Naive B cell (primary cell): Measurements from ENCODE around the gene NARF. TPM values are rescaled to one million over a fixed set of nuclear protein-coding genes. Genes with fewer than 3 reads are reported as not detected.

Source experiments
- ATAC-seq, 2 donors: fragments of 150-1000 bp; cut with Tn5 transposase; 2 replicates each; pipeline ENCODE4 v1.10.0; 2021; ENCODE audit warnings: low read depth in 2 of 2, mild to moderate bottlenecking in 2 of 2, moderate library complexity in 2 of 2
- DNase-seq: peaks from one replicate; pipeline ENCODE4 v3.0.0; 2022
- H3K27ac Mint-ChIP-seq, 6 donors: one replicate each; pipeline ENCODE4 v1.8.0; 2020 to 2022; ENCODE audit warnings: mild to moderate bottlenecking in 6 of 6, mixed read lengths in 6 of 6, moderate library complexity in 5 of 6, inconsistent platforms in 2 of 6
- H3K27me3 Mint-ChIP-seq, 3 donors: one replicate each; pipeline ENCODE4 v1.8.0; 2021 to 2022; ENCODE audit warnings: mixed read lengths in 3 of 3, mild to moderate bottlenecking in 1 of 3
- H3K36me3 Mint-ChIP-seq, 2 donors: one replicate each; pipeline ENCODE4 v1.8.0; 2020 to 2022; ENCODE audit warnings: mixed read lengths in 2 of 2, inconsistent platforms in 1 of 2, mild to moderate bottlenecking in 1 of 2
- H3K4me1 Mint-ChIP-seq, 3 donors: one replicate each; pipeline ENCODE4 v1.8.0; 2020 to 2022; ENCODE audit warnings: mixed read lengths in 3 of 3, inconsistent platforms in 1 of 3, mild to moderate bottlenecking in 1 of 3, moderate library complexity in 1 of 3
- H3K4me3 Mint-ChIP-seq, 8 donors: one replicate each; pipeline ENCODE4 v1.8.0; 2020 to 2022; ENCODE audit warnings: mild to moderate bottlenecking in 8 of 8, mixed read lengths in 8 of 8, moderate library complexity in 8 of 8, inconsistent platforms in 2 of 8
- H3K9me3 Mint-ChIP-seq, 7 donors: one replicate each; pipeline ENCODE4 v1.8.0; 2020 to 2022; ENCODE audit warnings: mixed read lengths in 7 of 7, mild to moderate bottlenecking in 5 of 7, inconsistent platforms in 2 of 7, moderate library complexity in 1 of 7
- polyA plus RNA-seq, 6 donors: library from polyadenylated mRNA; unstranded; fragments of 300-500 nt; fragmentation: Illumina TruSeq; gene quantifications; one replicate each; pipeline ENCODE4 v1.2.3, GENCODE V29; 2021; ENCODE audit warnings: low read depth in 6 of 6

Gene NARF
- polyA plus RNA-seq, 6 donors from 2014 or later = 72.3 to 137 (median 95.0) TPM

DNA sequence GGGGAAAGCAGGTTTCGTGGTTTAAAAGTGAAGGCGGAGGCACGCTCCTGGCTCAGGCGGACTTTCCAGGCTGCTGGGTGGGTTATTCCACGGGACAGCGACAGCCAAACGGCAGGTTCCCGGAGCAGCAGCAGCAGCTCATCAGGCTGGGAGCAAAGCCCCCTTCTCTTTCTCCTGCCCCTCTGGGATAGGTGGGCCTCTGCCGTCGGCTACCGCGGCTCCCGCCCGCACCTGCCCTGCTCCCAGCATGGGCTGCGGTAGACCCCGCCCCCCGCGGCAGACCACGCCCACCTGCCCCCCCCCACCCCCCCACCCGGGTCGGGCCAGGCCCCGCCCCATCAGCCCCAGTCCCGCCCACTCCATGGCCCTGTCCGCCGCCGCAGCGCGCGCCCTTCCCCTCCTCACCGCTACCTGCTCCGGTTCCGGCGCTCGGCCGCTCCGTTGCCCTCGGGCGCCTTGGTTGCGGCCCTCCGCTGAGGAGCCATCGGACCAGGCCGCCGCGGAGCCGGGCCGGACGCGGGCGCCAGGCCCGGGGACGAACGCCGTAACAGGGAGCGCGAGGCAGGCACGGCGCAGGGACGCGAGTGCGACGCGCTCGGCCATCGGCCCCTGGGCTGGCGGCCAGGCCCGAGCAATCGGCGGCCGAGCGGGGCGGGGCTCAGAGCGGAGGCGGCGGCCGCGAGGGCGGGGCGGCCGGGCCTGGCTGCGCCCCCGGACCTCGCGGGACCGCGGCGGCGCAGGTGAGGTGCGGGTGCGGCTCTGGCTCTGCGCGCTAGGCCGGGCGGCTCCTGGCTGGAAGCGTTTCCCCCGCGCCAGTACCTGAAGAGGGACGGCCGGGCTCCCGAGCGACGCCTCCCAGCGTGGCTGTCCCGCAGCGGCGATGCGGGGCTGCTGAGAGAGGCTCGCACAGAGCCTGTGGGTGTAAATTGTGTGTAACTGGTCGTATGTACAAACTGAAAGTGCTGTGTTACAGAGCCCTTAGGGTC is 40.2 kb upstream of the NARF start, which contains the start of the genes HEXD and OGFOD3:
HEXD (plus strand) TSS at position 347 of the 986 bp plus-strand sequence. CDS start 1,453 bp downstream, outside the sequence.
OGFOD3 (minus strand) TSS at position 586 of the 986 bp plus-strand sequence; CDS start at position 485, 101 bp downstream.
- H3K27me3 Mint-ChIP-seq = no peaks in the 10 kb centered on the region
- peaks cover 0 to 3% (median 0%) of the 10 kb centered on the region in 7 donors for H3K9me3 Mint-ChIP-seq
- ATAC-seq = peak; percentile 82 to 85
- H3K27ac Mint-ChIP-seq = peak within 1 kb of the TSS; percentile 58 to 90 (median 78)
- peak within 1 kb of the TSS; percentile 72 to 93 (median 86) for H3K4me3 Mint-ChIP-seq
- peak; percentile 92 for DNase-seq
- peaks cover 13 to 24% of the 10 kb centered on the region in 2 donors for H3K36me3 Mint-ChIP-seq
- H3K4me1 Mint-ChIP-seq = peaks cover 29 to 51% (median 29%) of the 10 kb centered on the region in 3 donors

GRCh38 chr17:82419540-82419939 is 39.0 kb upstream of the NARF start:
- Mint-ChIP-seq H3K27me3 (no peaks in the 10 kb centered on the region), H3K27ac (peak overlapping the region in 4 of 6 donors; percentile 58 to 90 (median 76)), H3K4me1 (peaks cover 25 to 55% (median 30%) of the 10 kb centered on the region in 3 donors), H3K9me3 (peaks cover 0 to 3% (median 0%) of the 10 kb centered on the region in 7 donors), H3K4me3 (peak overlapping the region; percentile 72 to 93 (median 86)), H3K36me3 (peaks cover 10 to 24% of the 10 kb centered on the region in 2 donors)
- DNase-seq (no peak), ATAC-seq (no peak)

GRCh38 chr17:82424001-82424862 is 34.3 kb upstream of the NARF start:
- H3K36me3 Mint-ChIP-seq = peaks cover 9 to 24% of the 10 kb centered on the region in 2 donors
- ATAC-seq (peak; percentile 37 to 50), DNase-seq (peak; percentile 19)
- peaks cover 28 to 60% (median 31%) of the 10 kb centered on the region in 3 donors for H3K4me1 Mint-ChIP-seq
- no peaks in the 10 kb centered on the region for H3K27me3 Mint-ChIP-seq
- peak overlapping the region in 1 of 8 donors; percentile 8 for H3K4me3 Mint-ChIP-seq
- peak overlapping the region in 3 of 6 donors; percentile 16 to 79 (median 28) for H3K27ac Mint-ChIP-seq
- H3K9me3 Mint-ChIP-seq = peaks cover 0 to 3% (median 0%) of the 10 kb centered on the region in 7 donors

- ATAC-seq = no peak
- H3K27ac Mint-ChIP-seq = peak overlapping the region in 4 of 6 donors; percentile 16 to 86 (median 54)
Observed at GRCh38 chr17:82424863-82425159, 33.7 kb upstream of the NARF start.

GRCh38 chr17:82428546-82428945 is 30.0 kb upstream of the NARF start:
- peaks cover 9 to 13% of the 10 kb centered on the region in 2 donors for H3K36me3 Mint-ChIP-seq
- peak overlapping the region in 4 of 6 donors; percentile 15 to 96 (median 66) for H3K27ac Mint-ChIP-seq
- no peak for DNase-seq

More at GRCh38 chr17:82424863-82425159, 33.7 kb upstream of the NARF start:
- Mint-ChIP-seq H3K27me3 (no peaks in the 10 kb centered on the region), H3K36me3 (peaks cover 14 to 30% of the 10 kb centered on the region in 2 donors), H3K4me1 (peaks cover 28 to 62% (median 31%) of the 10 kb centered on the region in 3 donors), H3K9me3 (peaks cover 0 to 3% (median 0%) of the 10 kb centered on the region in 7 donors), H3K4me3 (peak overlapping the region in 1 of 8 donors; percentile 67)
- DNase-seq = no peak

DNA sequence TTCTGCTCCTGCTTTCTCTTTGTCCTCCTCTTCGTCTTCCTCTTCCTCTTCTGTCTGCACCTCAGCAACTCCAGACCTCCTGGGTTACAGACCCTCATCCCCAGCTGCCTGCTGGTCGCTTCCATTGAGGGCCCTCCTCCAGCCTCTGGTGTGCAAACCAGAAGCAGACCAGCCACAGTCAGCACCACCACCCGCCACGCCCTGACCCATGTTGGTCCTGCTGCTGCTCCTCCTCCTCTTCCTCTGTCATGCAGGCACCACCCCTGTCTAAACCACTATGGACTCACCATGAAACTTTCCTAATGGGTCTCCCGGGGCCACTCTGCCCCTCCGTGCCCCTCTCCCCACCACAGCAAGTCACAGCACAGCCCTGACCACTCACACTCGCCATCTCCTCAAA is 28.7 kb upstream of the NARF start:
- Mint-ChIP-seq H3K27me3 (no peaks in the 10 kb centered on the region), H3K9me3 (peaks cover 0 to 1% (median 0%) of the 10 kb centered on the region in 7 donors), H3K4me1 (peaks cover 14 to 44% (median 44%) of the 10 kb centered on the region in 3 donors), H3K27ac (peak overlapping the region in 5 of 6 donors; percentile 0 to 96 (median 80)), H3K4me3 (peak overlapping the region in 7 of 8 donors; percentile 0 to 68 (median 55)), H3K36me3 (peaks cover 9 to 13% of the 10 kb centered on the region in 2 donors)
- ATAC-seq (no peak), DNase-seq (no peak)

More at GRCh38 chr17:82428546-82428945, 30.0 kb upstream of the NARF start:
- H3K27me3 Mint-ChIP-seq = no peaks in the 10 kb centered on the region
- peaks cover 18 to 46% (median 37%) of the 10 kb centered on the region in 3 donors for H3K4me1 Mint-ChIP-seq
- H3K9me3 Mint-ChIP-seq = peaks cover 0 to 1% (median 0%) of the 10 kb centered on the region in 7 donors
- no peak for ATAC-seq
- peak overlapping the region in 2 of 8 donors; percentile 10 to 41 for H3K4me3 Mint-ChIP-seq

- H3K36me3 Mint-ChIP-seq = peaks cover 9 to 13% of the 10 kb centered on the region in 2 donors
- no peaks in the 10 kb centered on the region for H3K27me3 Mint-ChIP-seq
- no peak overlapping the region for H3K4me3 Mint-ChIP-seq
- peaks cover 14 to 45% (median 44%) of the 10 kb centered on the region in 3 donors for H3K4me1 Mint-ChIP-seq
- peaks cover 0 to 1% (median 0%) of the 10 kb centered on the region in 7 donors for H3K9me3 Mint-ChIP-seq
- peak overlapping the region in 2 of 6 donors; percentile 7 to 63 for H3K27ac Mint-ChIP-seq
- DNase-seq (no peak), ATAC-seq (no peak)
Observed at GRCh38 chr17:82432017-82432416, 26.5 kb upstream of the NARF start.

GRCh38 chr17:82433560-82434215 is 24.9 kb upstream of the NARF start:
- H3K4me1 Mint-ChIP-seq = peaks cover 14 to 49% (median 42%) of the 10 kb centered on the region in 3 donors
- ATAC-seq = no peak
- peaks cover 9 to 13% of the 10 kb centered on the region in 2 donors for H3K36me3 Mint-ChIP-seq
- H3K27ac Mint-ChIP-seq = peak overlapping the region in 4 of 6 donors; percentile 66 to 85 (median 70)
- peak overlapping the region in 3 of 8 donors; percentile 46 to 71 (median 50) for H3K4me3 Mint-ChIP-seq
- no peak for DNase-seq
- no peaks in the 10 kb centered on the region for H3K27me3 Mint-ChIP-seq
- H3K9me3 Mint-ChIP-seq = peaks cover 0 to 1% (median 0%) of the 10 kb centered on the region in 7 donors

GRCh38 chr17:82434216-82434565 is 24.4 kb upstream of the NARF start:
- Mint-ChIP-seq H3K27ac (peak overlapping the region in 5 of 6 donors; percentile 49 to 91 (median 85)), H3K27me3 (no peaks in the 10 kb centered on the region), H3K4me1 (peaks cover 14 to 44% (median 37%) of the 10 kb centered on the region in 3 donors), H3K9me3 (peaks cover 0 to 1% (median 0%) of the 10 kb centered on the region in 7 donors), H3K36me3 (peaks cover 9 to 12% of the 10 kb centered on the region in 2 donors), H3K4me3 (peak overlapping the region in 7 of 8 donors; percentile 10 to 71 (median 46))
- DNase-seq (peak; percentile 62), ATAC-seq (peak; percentile 87 to 93)

DNA sequence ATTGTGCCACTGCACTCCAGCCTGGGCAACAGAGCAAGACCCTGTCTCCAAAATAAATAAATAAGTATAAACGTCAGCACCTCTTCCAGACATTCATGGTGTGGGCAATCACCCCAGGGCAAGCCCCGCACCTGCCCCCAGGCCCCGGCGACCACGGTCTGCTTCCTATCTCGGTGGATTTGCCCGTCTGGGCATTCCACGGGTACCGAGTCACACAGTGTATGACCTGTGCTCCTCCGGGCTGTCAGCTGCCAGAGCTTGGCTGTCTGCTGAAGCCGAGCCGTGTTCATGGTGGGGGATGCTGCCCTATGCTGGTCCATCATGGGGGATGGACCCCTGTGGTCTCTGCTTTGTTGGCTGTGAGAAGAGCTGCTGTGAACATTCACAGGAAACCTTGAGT is 23.4 kb upstream of the NARF start:
- Mint-ChIP-seq H3K4me1 (peaks cover 5 to 36% (median 28%) of the 10 kb centered on the region in 3 donors), H3K36me3 (peaks cover 1 to 3% of the 10 kb centered on the region in 2 donors), H3K27ac (peak overlapping the region in 3 of 6 donors; percentile 85 to 91 (median 89)), H3K9me3 (no peaks in the 10 kb centered on the region), H3K27me3 (no peaks in the 10 kb centered on the region), H3K4me3 (peak overlapping the region in 5 of 8 donors; percentile 42 to 71 (median 54))
- ATAC-seq = no peak
- no peak for DNase-seq

- no peak for DNase-seq
- Mint-ChIP-seq H3K4me3 (no peak overlapping the region), H3K27ac (peak overlapping the region in 3 of 6 donors; percentile 57 to 91 (median 85)), H3K36me3 (no peaks in the 10 kb centered on the region), H3K4me1 (peaks cover 10 to 36% (median 32%) of the 10 kb centered on the region in 3 donors), H3K27me3 (no peaks in the 10 kb centered on the region), H3K9me3 (no peaks in the 10 kb centered on the region)
- ATAC-seq = no peak
Observed at GRCh38 chr17:82435601-82436583, 22.6 kb upstream of the NARF start.
